Measurements from ENCODE around the gene NAIP.
"Not testable (repeated sequence)": the region's sequence is repeated elsewhere in the genome, so short reads cannot be mapped to it uniquely, and the experiment has no call there.

GRCh38 chr5:70925211-70925562 is 100.0 kb downstream of the NAIP start:
- TF ChIP-seq TEAD4 (IDR thresholded peaks at IDR 0.05; ENCODE audit: low read depth, low read length); CTCF (IDR thresholded peaks at IDR 0.05; ENCODE audit: control extremely low read depth in 1 of 3, insufficient read depth in 1 of 3, low read depth in 1 of 3, low read length in 3 of 3): not testable (repeated sequence)

All from H1 (cell line).